ENCODE data around the gene AURKA.
A peak's percentile ranks its signal among the peaks of the same experiment; 100 is the strongest.

AURKA gene

GRCh38 chr20:56358070-56358469, 33.9 kb downstream of the AURKA start:
- Histone ChIP-seq H3K79me2 (ENCODE audit: insufficient read depth, low read length) (no peaks in the 10 kb centered on the region), H2AFZ (ENCODE audit: low read depth, low read length) (peak overlapping the region; percentile 69), H3K27me3 (ENCODE audit: insufficient read depth, low read length, poor library complexity) (no peaks in the 10 kb centered on the region), H3K4me1 (ENCODE audit: insufficient read depth, low read length) (peaks cover 22% of the 10 kb centered on the region), H3K36me3 (ENCODE audit: insufficient read depth, low read length) (no peaks in the 10 kb centered on the region), H3K9me3 (ENCODE audit: insufficient read depth, low read length, severe bottlenecking) (no peaks in the 10 kb centered on the region), H4K20me1 (ENCODE audit: insufficient read depth, low read length) (no peaks in the 10 kb centered on the region; the same call in 1 of the 2 replicates), H3K4me2 (ENCODE audit: insufficient read depth, low read length) (peak overlapping the region; percentile 91), H3K27ac (ENCODE audit: low read length) (no peak overlapping the region), H3K4me3 (ENCODE audit: low read depth in 1 of 2, low read length in 2 of 2) (peak overlapping the region in 1 of 2 experiments; percentile 66; a peak in 2 of 4 replicates), H3K9ac (ENCODE audit: low read depth, low read length) (no peak overlapping the region)
- ATAC-seq (ENCODE audit: insufficient read depth, low read depth), result no peak
- no peak for TF ChIP-seq EZH2 (IDR thresholded peaks at IDR 0.05; ENCODE audit: borderline replicate concordance, low read depth, low read length, severe bottlenecking)
- DNase-seq, result no peak

GRCh38 chr20:56353356-56353755, 38.7 kb downstream of the AURKA start:
- Histone ChIP-seq H3K4me3 (ENCODE audit: low read depth in 1 of 2, low read length in 2 of 2) (no peak overlapping the region), H3K9me3 (ENCODE audit: insufficient read depth, low read length, severe bottlenecking) (no peaks in the 10 kb centered on the region), H3K27ac (ENCODE audit: low read length) (no peak overlapping the region), H4K20me1 (ENCODE audit: insufficient read depth, low read length) (no peaks in the 10 kb centered on the region), H3K4me2 (ENCODE audit: insufficient read depth, low read length) (no peak overlapping the region), H3K79me2 (ENCODE audit: insufficient read depth, low read length) (no peaks in the 10 kb centered on the region), H3K27me3 (ENCODE audit: insufficient read depth, low read length, poor library complexity) (peaks cover 3% of the 10 kb centered on the region), H3K9ac (ENCODE audit: low read depth, low read length) (no peak overlapping the region), H3K36me3 (ENCODE audit: insufficient read depth, low read length) (no peaks in the 10 kb centered on the region), H2AFZ (ENCODE audit: low read depth, low read length) (no peak overlapping the region), H3K4me1 (ENCODE audit: insufficient read depth, low read length) (peaks cover 5% of the 10 kb centered on the region)
- no peak for ATAC-seq (ENCODE audit: insufficient read depth, low read depth)
- TF ChIP-seq CTCF (IDR thresholded peaks at IDR 0.05; ENCODE audit: borderline replicate concordance, extremely low read depth, low read length, poor library complexity, severe bottlenecking) (no peak), EZH2 (IDR thresholded peaks at IDR 0.05; ENCODE audit: borderline replicate concordance, low read depth, low read length, severe bottlenecking) (no peak)
- no peak for DNase-seq

- no peak for DNase-seq
- Histone ChIP-seq H3K4me1 (ENCODE audit: insufficient read depth, low read length) (no peaks in the 10 kb centered on the region), H3K27ac (ENCODE audit: low read length) (no peak overlapping the region), H4K20me1 (ENCODE audit: insufficient read depth, low read length) (no peaks in the 10 kb centered on the region), H3K27me3 (ENCODE audit: insufficient read depth, low read length, poor library complexity) (peaks cover 3% of the 10 kb centered on the region), H3K4me2 (ENCODE audit: insufficient read depth, low read length) (no peak overlapping the region), H3K9me3 (ENCODE audit: insufficient read depth, low read length, severe bottlenecking) (no peaks in the 10 kb centered on the region), H2AFZ (ENCODE audit: low read depth, low read length) (no peak overlapping the region), H3K36me3 (ENCODE audit: insufficient read depth, low read length) (no peaks in the 10 kb centered on the region), H3K9ac (ENCODE audit: low read depth, low read length) (no peak overlapping the region), H3K79me2 (ENCODE audit: insufficient read depth, low read length) (no peaks in the 10 kb centered on the region), H3K4me3 (ENCODE audit: low read depth in 1 of 2, low read length in 2 of 2) (no peak overlapping the region)
- no peak for ATAC-seq (ENCODE audit: insufficient read depth, low read depth)
- TF ChIP-seq CTCF (IDR thresholded peaks at IDR 0.05; ENCODE audit: borderline replicate concordance, extremely low read depth, low read length, poor library complexity, severe bottlenecking), result no peak
- TF ChIP-seq EZH2 (IDR thresholded peaks at IDR 0.05; ENCODE audit: borderline replicate concordance, low read depth, low read length, severe bottlenecking), result no peak
Observed at GRCh38 chr20:56352345-56353055, 39.5 kb downstream of the AURKA start.

GRCh38 chr20:56350842-56351241, 41.2 kb downstream of the AURKA start:
- Histone ChIP-seq H3K27ac (ENCODE audit: low read length) (no peak overlapping the region), H3K36me3 (ENCODE audit: insufficient read depth, low read length) (no peaks in the 10 kb centered on the region), H3K79me2 (ENCODE audit: insufficient read depth, low read length) (no peaks in the 10 kb centered on the region), H4K20me1 (ENCODE audit: insufficient read depth, low read length) (no peaks in the 10 kb centered on the region), H2AFZ (ENCODE audit: low read depth, low read length) (no peak overlapping the region), H3K9me3 (ENCODE audit: insufficient read depth, low read length, severe bottlenecking) (no peaks in the 10 kb centered on the region), H3K4me1 (ENCODE audit: insufficient read depth, low read length) (no peaks in the 10 kb centered on the region), H3K4me2 (ENCODE audit: insufficient read depth, low read length) (no peak overlapping the region), H3K9ac (ENCODE audit: low read depth, low read length) (no peak overlapping the region), H3K4me3 (ENCODE audit: low read depth in 1 of 2, low read length in 2 of 2) (no peak overlapping the region), H3K27me3 (ENCODE audit: insufficient read depth, low read length, poor library complexity) (peaks cover 3% of the 10 kb centered on the region)
- no peak for ATAC-seq (ENCODE audit: insufficient read depth, low read depth)
- DNase-seq, result no peak
- TF ChIP-seq CTCF (IDR thresholded peaks at IDR 0.05; ENCODE audit: borderline replicate concordance, extremely low read depth, low read length, poor library complexity, severe bottlenecking) (no peak), EZH2 (IDR thresholded peaks at IDR 0.05; ENCODE audit: borderline replicate concordance, low read depth, low read length, severe bottlenecking) (no peak)

Data from DND-41 (cell line).